ENCODE measurements around the gene SIRT5.

Gene SIRT5

GRCh38 chr6:13590574-13591153, 16.3 kb downstream of the SIRT5 start:
- DNase-seq = no peak

DNA sequence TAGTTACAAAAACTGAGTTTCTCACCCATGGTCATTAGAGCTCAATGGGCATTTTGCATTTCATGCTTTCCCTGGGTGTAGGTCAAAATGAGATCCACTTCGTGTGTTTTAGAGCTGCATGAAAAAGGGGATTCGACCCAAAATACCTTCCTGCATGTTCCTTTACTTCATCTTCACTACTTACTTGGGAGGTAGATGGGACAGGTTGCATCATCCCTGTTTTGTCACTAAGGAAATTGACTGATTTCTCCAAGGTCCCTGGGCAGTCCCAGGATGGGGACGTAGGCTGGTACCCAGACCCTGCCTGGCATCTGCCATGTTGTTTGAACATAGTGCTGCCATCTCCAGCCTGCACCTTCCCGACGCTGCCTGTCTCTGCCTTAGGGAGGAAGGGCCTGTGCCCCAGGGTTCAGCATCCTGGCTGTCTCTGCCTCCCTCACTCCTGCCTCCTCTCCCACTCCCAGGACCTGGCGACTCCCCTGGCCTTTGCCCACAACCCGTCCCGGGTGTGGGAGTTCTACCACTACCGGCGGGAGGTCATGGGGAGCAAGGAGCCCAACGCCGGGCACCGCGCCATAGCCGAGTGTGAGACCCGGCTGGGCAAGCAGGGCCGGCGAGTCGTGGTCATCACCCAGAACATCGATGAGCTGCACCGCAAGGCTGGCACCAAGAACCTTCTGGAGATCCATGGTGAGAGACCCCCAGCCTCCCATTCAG, 17.0 kb downstream of the SIRT5 start:
- no peak for DNase-seq

- no peak for DNase-seq
Observed at GRCh38 chr6:13593103-13593502, 18.7 kb downstream of the SIRT5 start.

GRCh38 chr6:13593720-13594119, 19.3 kb downstream of the SIRT5 start:
- DNase-seq = no peak

GRCh38 chr6:13597073-13597472, 22.7 kb downstream of the SIRT5 start:
- DNase-seq = no peak

GRCh38 chr6:13600036-13600435, 25.6 kb downstream of the SIRT5 start:
- DNase-seq = no peak

DNA sequence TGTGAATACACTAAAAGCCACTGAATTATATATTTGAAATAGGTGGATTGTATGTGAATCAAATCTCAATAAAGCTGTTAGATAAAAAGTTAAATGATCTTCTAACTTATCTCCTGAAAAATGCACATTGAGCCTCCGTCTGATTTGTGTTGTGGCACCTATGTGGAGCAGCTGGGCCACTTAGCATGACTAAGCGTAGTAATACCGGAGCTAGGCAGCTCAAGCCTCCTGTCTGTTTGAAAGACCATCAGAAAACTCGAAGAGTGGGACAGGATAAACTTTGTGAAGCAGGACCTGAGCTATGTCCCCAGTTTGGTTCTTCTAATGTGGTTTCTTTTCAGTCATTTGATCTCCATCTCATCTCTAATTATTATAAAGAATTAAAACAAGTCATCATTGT, 29.7 kb downstream of the SIRT5 start:
- no peak for DNase-seq

- no peak for DNase-seq
Observed at GRCh38 chr6:13604546-13605416, 30.4 kb downstream of the SIRT5 start.

GRCh38 chr6:13605634-13606033, 31.2 kb downstream of the SIRT5 start:
- no peak for DNase-seq

- no peak for DNase-seq
Observed at GRCh38 chr6:13611715-13612114, 37.3 kb downstream of the SIRT5 start.

GRCh38 chr6:13613029-13613594, 38.7 kb downstream of the SIRT5 start:
- no peak for DNase-seq

- DNase-seq = peak in 1 of 2 experiments; percentile 18
Observed at GRCh38 chr6:13614126-13614925, 39.9 kb downstream of the SIRT5 start.

DNA sequence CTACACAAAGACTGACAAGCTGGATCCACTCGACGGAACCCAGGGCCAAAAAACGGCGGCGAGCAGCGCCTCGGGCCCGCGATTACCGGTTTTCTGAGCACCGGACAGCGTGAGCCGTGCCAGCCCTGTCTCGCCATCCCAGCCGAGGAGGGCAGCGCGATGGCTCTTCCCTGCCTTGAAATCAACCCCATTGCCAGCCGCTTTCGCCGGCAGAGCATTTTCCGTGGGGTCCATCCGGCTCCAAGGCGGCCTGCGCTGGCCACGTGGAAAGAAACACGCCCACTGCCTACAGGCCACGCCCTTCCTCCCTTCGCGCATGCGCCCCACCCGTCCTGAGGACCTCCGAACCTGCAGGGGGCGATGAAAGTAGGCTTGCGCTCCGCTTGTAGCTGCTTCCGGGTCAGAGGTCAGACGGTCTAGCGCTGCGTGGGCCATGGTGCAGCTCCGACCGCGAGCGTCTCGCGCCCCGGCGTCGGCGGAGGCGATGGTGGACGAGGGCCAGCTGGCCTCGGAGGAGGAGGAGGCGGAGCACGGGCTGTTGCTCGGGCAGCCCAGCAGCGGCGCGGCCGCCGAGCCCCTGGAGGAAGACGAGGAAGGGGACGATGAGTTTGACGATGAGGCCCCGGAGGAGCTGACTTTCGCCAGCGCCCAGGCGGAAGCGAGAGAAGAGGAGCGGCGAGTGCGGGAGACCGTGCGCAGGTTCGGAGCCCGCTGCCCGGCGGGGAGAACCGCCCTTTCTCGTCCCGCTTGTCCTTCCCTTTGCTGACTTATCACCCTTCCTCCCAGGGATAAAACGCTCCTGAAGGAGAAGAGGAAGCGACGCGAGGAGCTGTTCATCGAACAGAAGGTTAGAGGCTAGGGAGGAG, 40.8 kb downstream of the SIRT5 start, which contains the start of gene NOL7:
NOL7 (plus strand) TSS at position 410 of the 866 bp plus-strand sequence; CDS start at position 434, 24 bp downstream.
- DNase-seq = peak; percentile 97 to 98

DNA sequence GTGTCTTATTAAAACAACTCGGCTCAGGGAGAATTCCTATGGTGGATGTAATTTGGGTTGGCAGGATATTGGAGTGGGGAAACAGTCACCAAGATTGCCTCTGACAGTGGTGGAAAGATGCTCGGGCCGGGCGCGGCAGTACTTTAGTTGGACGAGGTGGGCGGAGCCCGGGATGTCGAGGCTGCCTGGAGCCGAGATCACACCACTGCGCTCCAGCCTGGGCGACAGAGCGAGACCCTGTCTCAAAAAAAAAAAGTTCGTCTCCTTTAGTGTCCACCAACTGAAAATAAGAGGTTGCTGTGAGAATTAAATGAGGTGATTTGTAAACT, 41.4 kb downstream of the SIRT5 start:
- no peak for DNase-seq

DNA sequence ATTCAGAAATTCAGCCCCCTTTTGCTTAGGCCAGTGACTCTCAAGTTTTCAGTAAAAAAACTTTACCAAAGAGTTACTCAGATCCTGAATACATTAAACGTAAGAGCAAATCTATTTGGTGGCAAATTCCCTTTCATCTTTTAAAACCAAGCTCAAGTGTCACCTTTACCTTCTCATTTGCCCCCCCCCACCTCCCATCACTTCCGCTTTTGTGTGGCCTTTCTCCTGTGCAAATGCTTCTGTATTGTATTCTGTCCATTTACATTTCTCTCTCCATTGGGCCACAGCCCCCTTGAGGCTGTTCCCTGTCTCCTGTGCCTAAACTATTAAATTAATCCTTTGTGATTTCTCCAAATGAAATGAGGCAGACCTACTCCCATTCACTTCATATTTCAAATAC, 42.7 kb downstream of the SIRT5 start:
- no peak for DNase-seq

DNA sequence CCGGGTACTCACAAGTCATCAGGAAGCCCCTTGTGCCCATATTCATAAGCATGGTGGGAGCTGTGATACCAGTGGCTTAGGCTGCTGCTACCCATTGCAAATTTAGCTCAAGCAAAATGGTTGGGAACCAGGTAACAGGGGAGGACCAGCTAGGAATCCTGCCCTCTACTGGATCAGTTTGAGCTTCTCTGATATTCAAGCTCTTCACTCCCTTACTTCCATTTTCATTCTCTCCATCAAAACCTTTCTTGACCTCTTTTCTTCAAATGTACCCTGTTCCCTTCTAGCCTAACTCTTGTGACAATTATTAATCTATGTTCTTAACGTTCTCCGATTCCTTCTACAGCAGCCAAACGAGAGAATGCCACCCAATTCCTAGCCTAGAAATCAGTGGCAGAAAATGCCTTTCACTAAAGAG, 50.5 kb downstream of the SIRT5 start:
- no peak for DNase-seq

DNA sequence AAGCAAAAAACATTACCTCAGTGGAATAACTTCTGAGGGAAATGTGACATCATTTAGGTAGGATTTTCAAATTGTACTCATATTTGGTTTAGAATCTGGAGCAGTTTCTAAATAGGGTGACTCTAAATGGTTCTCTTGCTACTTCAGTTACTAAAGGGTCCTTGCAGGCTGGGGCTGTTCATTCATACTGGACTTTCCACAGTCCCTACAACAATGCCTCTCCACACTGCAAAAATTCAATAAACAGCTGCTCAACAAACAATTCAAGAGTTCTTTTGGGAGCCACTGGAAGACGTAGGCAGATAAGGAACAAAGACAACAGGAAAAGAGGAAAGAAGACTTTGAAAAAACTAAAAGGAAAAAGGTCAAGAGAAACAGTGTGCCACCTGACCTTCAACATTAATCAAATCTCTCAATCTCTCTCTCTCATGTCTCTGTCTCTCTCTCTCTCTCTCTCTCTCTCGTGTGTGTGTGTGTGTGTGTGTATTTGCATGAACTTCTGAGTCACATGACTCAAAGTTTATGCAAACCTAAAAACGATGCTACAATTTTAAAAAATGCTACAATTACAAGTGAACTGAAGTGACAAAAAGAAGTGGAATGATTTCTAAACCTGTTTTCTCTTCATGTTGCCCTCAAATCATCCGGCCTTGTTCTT, 55.2 kb downstream of the SIRT5 start:
- no peak for DNase-seq

- DNase-seq = no peak
Observed at GRCh38 chr6:13630499-13630898, 56.1 kb downstream of the SIRT5 start.

- DNase-seq = no peak
Observed at GRCh38 chr6:13633343-13633742, 58.9 kb downstream of the SIRT5 start.

DNA sequence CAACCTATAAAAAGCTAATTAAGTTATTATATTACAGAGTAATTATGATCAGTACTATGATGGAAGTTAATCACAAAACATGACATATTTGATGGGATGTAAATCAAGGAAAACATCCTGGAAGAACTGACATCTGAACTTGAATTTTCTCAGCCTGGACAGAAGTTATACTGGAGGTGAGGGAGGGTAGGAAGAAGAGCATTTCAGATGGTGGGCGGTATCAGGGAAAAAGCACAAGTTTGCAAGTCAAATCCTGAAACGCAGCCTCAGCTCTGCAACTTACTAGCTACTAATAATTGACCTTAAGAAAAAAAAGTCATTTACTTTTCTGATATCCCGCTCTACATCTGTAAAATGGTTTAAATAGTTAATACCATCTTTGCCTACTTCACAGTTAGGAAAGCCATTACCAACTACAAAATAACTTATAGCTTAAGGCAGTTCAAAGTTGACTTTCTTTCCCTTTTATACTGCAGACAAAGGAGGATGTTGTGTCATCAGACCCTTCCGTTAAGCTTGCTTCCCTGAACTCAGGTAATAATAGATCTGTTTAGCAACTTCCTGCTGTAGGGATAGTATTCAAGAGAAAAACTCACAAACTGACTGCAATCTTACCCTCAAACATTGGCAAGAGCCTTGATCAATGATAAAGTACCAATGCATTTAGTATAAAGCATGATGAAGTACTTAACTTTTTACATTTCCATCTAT, 61.7 kb downstream of the SIRT5 start:
- no peak for DNase-seq

All from NCI-H187 (cell line).